ENCODE measurements around the gene SH3GLB2.
A peak's percentile ranks its signal among the peaks of the same experiment; 100 is the strongest.

- TF ChIP-seq POLR2A (IDR thresholded peaks at IDR 0.05): peak in 1 of 2 donors; percentile 32
- TF ChIP-seq CTCF (IDR thresholded peaks at IDR 0.05): peak in 1 of 12 donors; percentile 9
These were observed 41.1 kb upstream of the SH3GLB2 start for GRCh38 chr9:129068990-129069861.
